ENCODE data around the gene UNC13A. TPM values are rescaled to one million over a fixed set of nuclear protein-coding genes. Genes with fewer than 3 reads are reported as not detected.

UNC13A gene
- total and polyA plus RNA-seq, 2 of the 13 experiments (the other 11 are each of a cell fraction or from before 2014, with no cell fraction given), result 0.11 to 0.45 TPM

DNA sequence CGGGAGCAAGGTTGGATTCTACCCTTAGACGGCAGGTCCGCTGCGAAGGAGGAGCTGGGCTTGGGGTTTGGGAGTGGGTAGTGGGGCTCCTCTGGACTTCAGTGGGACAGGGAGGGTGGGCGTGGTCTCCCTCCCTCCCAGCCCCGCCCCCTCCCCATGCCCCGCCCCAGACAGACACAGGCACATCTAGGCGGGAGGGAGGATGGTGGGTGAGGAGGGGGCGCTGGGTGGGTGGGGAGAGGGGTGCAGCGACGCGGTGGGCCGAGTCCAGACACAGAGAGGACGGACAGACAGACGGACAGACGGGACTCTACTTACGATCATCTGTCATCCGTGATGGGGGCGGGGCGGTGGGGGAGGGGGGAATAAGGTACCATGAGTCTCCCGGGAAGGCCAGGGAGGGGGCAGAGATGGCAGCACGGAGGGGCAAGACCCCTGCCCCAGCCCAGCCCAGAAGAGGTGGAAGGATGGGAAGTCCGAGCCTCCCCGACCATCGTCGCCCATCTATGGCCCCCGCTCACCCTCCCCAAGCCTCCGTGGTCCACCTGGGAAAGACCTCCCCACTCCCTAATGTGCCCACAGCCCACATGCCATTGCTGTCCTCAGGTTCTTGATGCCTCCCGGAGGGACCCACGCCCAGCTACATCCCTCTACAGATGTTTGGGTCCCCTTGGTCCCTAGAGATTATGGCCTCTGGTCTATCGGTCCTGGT, 64.8 kb downstream of the UNC13A start:
- in situ Hi-C loops (cut with HindIII; ENCODE audit: extremely low pct_ligation_motif_present, low pct_unique_long_range_greater_than_20kb), result no loop called here
- H3K27ac ChIP-seq (ENCODE audit: extremely low read length, insufficient read depth, low read length), result no peak overlapping the region
- BruUV-seq (replicated peaks), result no TSS peak
- no peak overlapping the region for H3K4me2 ChIP-seq (ENCODE audit: low read depth, low read length)
- no peak overlapping the region for H3K4me3 ChIP-seq (replicated peaks in 1 of 3; ENCODE audit: insufficient read depth in 1 of 3, low read depth in 2 of 3, low read length in 3 of 3)
- H4K20me1 ChIP-seq (ENCODE audit: insufficient read depth, low read length), result no peaks in the 10 kb centered on the region
- no peak for ATAC-seq
- FAIRE-seq, result no peak
- 71% methylated on average over 21 of the region's 31 CpGs for WGBS (ENCODE audit: low lambda C conversion rate)
- no peaks in the 10 kb centered on the region for H3K9me3 ChIP-seq (ENCODE audit: low read length)
- intact Hi-C loops (cut with micrococcal nuclease; ENCODE audit: unreplicated experiment), result no loop called here
- no peak for TF ChIP-seq HOXA3 (CRISPR knock-in tag; IDR thresholded peaks at IDR 0.05)
- no peak for TF ChIP-seq CBX1 (IDR thresholded peaks at IDR 0.05; ENCODE audit: low read depth)
- no peak for TF ChIP-seq ZNF224 (CRISPR knock-in tag; IDR thresholded peaks at IDR 0.05)
- no peak for TF ChIP-seq ZSCAN9 (CRISPR knock-in tag; IDR thresholded peaks at IDR 0.05; ENCODE audit: borderline replicate concordance)
- TF ChIP-seq, protein P1, sequence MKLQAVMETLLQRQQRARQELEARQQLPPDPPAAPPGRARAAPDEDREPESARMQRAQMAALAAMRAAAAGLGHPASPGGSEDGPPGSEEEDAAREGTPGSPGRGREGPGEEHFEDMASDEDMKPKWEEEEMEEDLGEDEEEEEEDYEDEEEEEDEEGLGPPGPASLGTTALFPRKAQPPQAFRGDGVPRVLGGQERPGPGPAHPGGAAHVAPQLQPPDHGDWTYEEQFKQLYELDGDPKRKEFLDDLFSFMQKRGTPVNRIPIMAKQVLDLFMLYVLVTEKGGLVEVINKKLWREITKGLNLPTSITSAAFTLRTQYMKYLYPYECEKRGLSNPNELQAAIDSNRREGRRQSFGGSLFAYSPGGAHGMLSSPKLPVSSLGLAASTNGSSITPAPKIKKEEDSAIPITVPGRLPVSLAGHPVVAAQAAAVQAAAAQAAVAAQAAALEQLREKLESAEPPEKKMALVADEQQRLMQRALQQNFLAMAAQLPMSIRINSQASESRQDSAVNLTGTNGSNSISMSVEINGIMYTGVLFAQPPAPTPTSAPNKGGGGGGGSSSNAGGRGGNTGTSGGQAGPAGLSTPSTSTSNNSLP (IDR thresholded peaks at IDR 0.05; ENCODE audit: low read depth, low read length), result no peak
- TF ChIP-seq ZNF333 (CRISPR knock-in tag; IDR thresholded peaks at IDR 0.05; ENCODE audit: borderline replicate concordance), result no peak
- TF ChIP-seq BCL6 (CRISPR knock-in tag; IDR thresholded peaks at IDR 0.05), result no peak
- H3K79me2 ChIP-seq (ENCODE audit: insufficient read depth, low read length), result no peaks in the 10 kb centered on the region
- H3K36me3 ChIP-seq (replicated peaks in 1 of 2; ENCODE audit: control insufficient read depth in 1 of 2, insufficient read depth in 2 of 2, low read length in 2 of 2), result no peaks in the 10 kb centered on the region
- ChIA-PET POLR2A (no interaction called here), CTCF (ENCODE audit: low intra/inter-chr PET ratio, low total read pairs) (no interaction called here)
- DNase-seq (ENCODE audit: low spot score), result no peak
- H2AFZ ChIP-seq (ENCODE audit: low read length), result no peak overlapping the region
- H3K27me3 ChIP-seq (ENCODE audit: control insufficient read depth in 1 of 2, insufficient read depth in 2 of 2, low read length in 2 of 2), result no peaks in the 10 kb centered on the region; a peak in 1 of 5 replicates
- no peak overlapping the region for H3K9ac ChIP-seq (ENCODE audit: insufficient read depth, low read depth, low read length)
- no peaks in the 10 kb centered on the region for H3K4me1 ChIP-seq (ENCODE audit: insufficient read depth, low read length)

DNA sequence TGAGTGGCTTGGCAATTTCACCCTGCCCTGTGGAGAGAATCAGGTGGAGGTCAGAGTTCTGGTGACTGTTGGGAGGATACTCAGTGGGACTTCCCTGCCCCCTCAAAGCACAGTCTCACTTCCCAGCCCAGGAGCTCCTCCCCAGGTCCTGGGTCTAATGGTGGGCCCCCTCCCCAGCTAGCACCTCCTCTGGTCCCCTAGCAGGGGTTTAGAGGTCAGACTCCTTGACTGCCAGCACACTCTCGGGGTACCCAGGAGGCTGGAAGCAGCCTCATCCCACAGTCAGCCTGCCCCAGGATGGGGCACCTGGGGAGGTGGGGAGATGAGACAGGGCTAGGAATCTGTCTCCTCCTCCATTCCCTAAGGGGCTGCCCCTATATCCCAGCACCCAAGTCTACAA, 67.5 kb downstream of the UNC13A start:
- FAIRE-seq, result no peak
- Histone ChIP-seq H3K36me3 (replicated peaks in 1 of 2; ENCODE audit: control insufficient read depth in 1 of 2, insufficient read depth in 2 of 2, low read length in 2 of 2) (no peaks in the 10 kb centered on the region), H3K79me2 (ENCODE audit: insufficient read depth, low read length) (no peaks in the 10 kb centered on the region), H3K4me3 (replicated peaks in 1 of 3; ENCODE audit: insufficient read depth in 1 of 3, low read depth in 2 of 3, low read length in 3 of 3) (no peak overlapping the region), H3K27ac (ENCODE audit: extremely low read length, insufficient read depth, low read length) (no peak overlapping the region), H3K9me3 (ENCODE audit: low read length) (no peaks in the 10 kb centered on the region), H4K20me1 (ENCODE audit: insufficient read depth, low read length) (no peaks in the 10 kb centered on the region), H3K4me2 (ENCODE audit: low read depth, low read length) (no peak overlapping the region), H3K4me1 (ENCODE audit: insufficient read depth, low read length) (peaks cover 14% of the 10 kb centered on the region), H3K9ac (ENCODE audit: insufficient read depth, low read depth, low read length) (no peak overlapping the region), H3K27me3 (ENCODE audit: control insufficient read depth in 1 of 2, insufficient read depth in 2 of 2, low read length in 2 of 2) (no peaks in the 10 kb centered on the region; a peak in 1 of 5 replicates), H2AFZ (ENCODE audit: low read length) (no peak overlapping the region)
- DNase-seq (ENCODE audit: low spot score), result no peak
- POLR2A ChIA-PET, result no interaction called here
- BruUV-seq (replicated peaks), result no TSS peak
- CTCF ChIA-PET (ENCODE audit: low intra/inter-chr PET ratio, low total read pairs), result no interaction called here
- ATAC-seq, result no peak
- no CpG with 5 or more reads among the region's 1 CpG for WGBS (ENCODE audit: low lambda C conversion rate)
- in situ Hi-C loops (cut with HindIII; ENCODE audit: extremely low pct_ligation_motif_present, low pct_unique_long_range_greater_than_20kb), result no loop called here
- intact Hi-C loops (cut with micrococcal nuclease; ENCODE audit: unreplicated experiment), result no loop called here
- TF ChIP-seq ZNF431 (CRISPR knock-in tag; IDR thresholded peaks at IDR 0.05; ENCODE audit: borderline replicate concordance, low read depth) (no peak), ZNF274 (CRISPR knock-in tag; IDR thresholded peaks at IDR 0.05) (no peak), EP300 (IDR thresholded peaks at IDR 0.05; ENCODE audit: low read depth in 2 of 2, low read length in 2 of 2) (no peak), EP300 (CRISPR knock-in tag; IDR thresholded peaks at IDR 0.05; ENCODE audit: borderline replicate concordance) (no peak), EZH2 (conservative IDR thresholded peaks at IDR 0.05; ENCODE audit: low read depth, low read length) (no peak), ETV6 (CRISPR knock-in tag; conservative IDR thresholded peaks at IDR 0.05) (no peak), RCOR2 (CRISPR knock-in tag; IDR thresholded peaks at IDR 0.05) (no peak), ZNF788 (CRISPR knock-in tag; IDR thresholded peaks at IDR 0.05; ENCODE audit: borderline replicate concordance) (no peak)
- TF ChIP-seq, protein P2, sequence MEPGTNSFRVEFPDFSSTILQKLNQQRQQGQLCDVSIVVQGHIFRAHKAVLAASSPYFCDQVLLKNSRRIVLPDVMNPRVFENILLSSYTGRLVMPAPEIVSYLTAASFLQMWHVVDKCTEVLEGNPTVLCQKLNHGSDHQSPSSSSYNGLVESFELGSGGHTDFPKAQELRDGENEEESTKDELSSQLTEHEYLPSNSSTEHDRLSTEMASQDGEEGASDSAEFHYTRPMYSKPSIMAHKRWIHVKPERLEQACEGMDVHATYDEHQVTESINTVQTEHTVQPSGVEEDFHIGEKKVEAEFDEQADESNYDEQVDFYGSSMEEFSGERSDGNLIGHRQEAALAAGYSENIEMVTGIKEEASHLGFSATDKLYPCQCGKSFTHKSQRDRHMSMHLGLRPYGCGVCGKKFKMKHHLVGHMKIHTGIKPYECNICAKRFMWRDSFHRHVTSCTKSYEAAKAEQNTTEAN (CRISPR knock-in tag; conservative IDR thresholded peaks at IDR 0.05), result no peak

Measured in HepG2 (cell line).